Nephron (organoid): ENCODE measurements around the gene RAD9A.

ENCODE experiments used
- H3K27ac Mint-ChIP-seq, 3 experiments: 2 replicates each; pipeline ENCODE4 v1.8.0; 2020; ENCODE audit warnings: mixed read lengths in 3 of 3, mild to moderate bottlenecking in 2 of 3, moderate library complexity in 1 of 3
- H3K27me3 Mint-ChIP-seq: 2 replicates; pipeline ENCODE4 v1.8.0; 2021; ENCODE audit warnings: low read depth, mild to moderate bottlenecking, moderate library complexity, mixed read lengths
- H3K36me3 Mint-ChIP-seq: 2 replicates; pipeline ENCODE4 v1.8.0; 2020; ENCODE audit warnings: low read depth, mixed read lengths
- H3K4me1 Mint-ChIP-seq: 2 replicates; pipeline ENCODE4 v1.8.0; 2020; ENCODE audit warnings: mixed read lengths
- H3K4me3 Mint-ChIP-seq, 3 experiments: 2 replicates each; pipeline ENCODE4 v1.8.0; 2020; ENCODE audit warnings: mild to moderate bottlenecking in 3 of 3, mixed read lengths in 3 of 3, moderate library complexity in 2 of 3
- H3K9me3 Mint-ChIP-seq: 2 replicates; pipeline ENCODE4 v1.8.0; 2020; ENCODE audit warnings: mixed read lengths
- TF ChIP-seq, protein P1 (sequence below), 3 experiments: fragments of 200-600 bp; sonication (generic); IDR thresholded peaks; one replicate each; pipeline ENCODE4 v1.5.0; 2021; ENCODE audit warnings: antibody characterized with exemption in 3 of 3; ENCODE audit not compliant: unreplicated experiment in 3 of 3

The RAD9A gene

GRCh38 chr11:67369801-67370284, 21.9 kb upstream of the RAD9A start:
- H3K4me3 Mint-ChIP-seq = peak overlapping the region; percentile 51 to 73 (median 73)
- TF ChIP-seq, protein P1, sequence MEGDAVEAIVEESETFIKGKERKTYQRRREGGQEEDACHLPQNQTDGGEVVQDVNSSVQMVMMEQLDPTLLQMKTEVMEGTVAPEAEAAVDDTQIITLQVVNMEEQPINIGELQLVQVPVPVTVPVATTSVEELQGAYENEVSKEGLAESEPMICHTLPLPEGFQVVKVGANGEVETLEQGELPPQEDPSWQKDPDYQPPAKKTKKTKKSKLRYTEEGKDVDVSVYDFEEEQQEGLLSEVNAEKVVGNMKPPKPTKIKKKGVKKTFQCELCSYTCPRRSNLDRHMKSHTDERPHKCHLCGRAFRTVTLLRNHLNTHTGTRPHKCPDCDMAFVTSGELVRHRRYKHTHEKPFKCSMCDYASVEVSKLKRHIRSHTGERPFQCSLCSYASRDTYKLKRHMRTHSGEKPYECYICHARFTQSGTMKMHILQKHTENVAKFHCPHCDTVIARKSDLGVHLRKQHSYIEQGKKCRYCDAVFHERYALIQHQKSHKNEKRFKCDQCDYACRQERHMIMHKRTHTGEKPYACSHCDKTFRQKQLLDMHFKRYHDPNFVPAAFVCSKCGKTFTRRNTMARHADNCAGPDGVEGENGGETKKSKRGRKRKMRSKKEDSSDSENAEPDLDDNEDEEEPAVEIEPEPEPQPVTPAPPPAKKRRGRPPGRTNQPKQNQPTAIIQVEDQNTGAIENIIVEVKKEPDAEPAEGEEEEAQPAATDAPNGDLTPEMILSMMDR (IDR thresholded peaks at IDR 0.05; ENCODE audit: unreplicated experiment in 3 of 3) = no peak
- H3K27ac Mint-ChIP-seq = peak overlapping the region; percentile 52 to 96 (median 59)
- peaks cover under 1% of the 10 kb centered on the region for H3K36me3 Mint-ChIP-seq
- H3K27me3 Mint-ChIP-seq = peaks cover 21% of the 10 kb centered on the region
- no peaks in the 10 kb centered on the region for H3K9me3 Mint-ChIP-seq
- peaks cover 70% of the 10 kb centered on the region for H3K4me1 Mint-ChIP-seq

DNA sequence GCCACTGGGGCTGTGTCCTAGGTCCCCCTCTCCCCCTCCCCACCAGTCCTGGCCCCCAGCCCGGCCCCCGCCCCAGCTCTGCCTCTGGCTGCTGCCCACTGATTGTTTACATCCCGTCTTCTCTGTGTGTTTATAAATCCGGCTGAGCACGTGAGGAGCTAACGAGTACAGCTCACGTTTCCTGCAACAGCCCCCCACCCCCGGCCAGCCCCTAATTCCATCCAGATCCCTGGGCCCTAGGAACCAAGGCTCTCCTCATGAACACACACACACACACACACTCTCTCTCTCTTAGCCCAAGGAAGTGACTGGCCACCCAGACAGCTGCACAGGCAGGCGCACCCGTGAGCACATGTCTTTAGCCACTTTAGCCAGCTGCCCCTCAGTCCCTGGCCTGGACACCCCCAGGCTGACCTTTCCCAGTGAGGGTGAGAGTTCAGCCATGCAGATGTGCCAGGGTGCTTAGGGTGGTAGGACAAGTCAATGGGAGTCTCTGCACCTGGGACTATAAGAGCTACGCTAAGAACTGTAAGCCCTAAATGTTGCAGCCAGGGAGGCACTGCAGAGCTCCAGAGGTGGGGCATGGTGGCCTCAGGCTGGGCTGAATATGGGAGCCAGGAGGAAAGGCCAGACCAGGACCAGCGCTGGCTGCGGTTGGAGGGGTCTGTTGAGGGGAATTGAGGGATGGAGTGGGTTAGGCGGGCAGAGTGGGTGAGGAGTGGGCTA, 21.3 kb upstream of the RAD9A start:
- H3K36me3 Mint-ChIP-seq = no peaks in the 10 kb centered on the region
- TF ChIP-seq, protein P1 (IDR thresholded peaks at IDR 0.05; ENCODE audit: unreplicated experiment in 3 of 3) = no peak
- H3K4me3 Mint-ChIP-seq = peak overlapping the region; percentile 72 to 82 (median 75)
- peaks cover 21% of the 10 kb centered on the region for H3K27me3 Mint-ChIP-seq
- peaks cover 67% of the 10 kb centered on the region for H3K4me1 Mint-ChIP-seq
- H3K27ac Mint-ChIP-seq = peak overlapping the region; percentile 59 to 96 (median 71)
- H3K9me3 Mint-ChIP-seq = no peaks in the 10 kb centered on the region

DNA sequence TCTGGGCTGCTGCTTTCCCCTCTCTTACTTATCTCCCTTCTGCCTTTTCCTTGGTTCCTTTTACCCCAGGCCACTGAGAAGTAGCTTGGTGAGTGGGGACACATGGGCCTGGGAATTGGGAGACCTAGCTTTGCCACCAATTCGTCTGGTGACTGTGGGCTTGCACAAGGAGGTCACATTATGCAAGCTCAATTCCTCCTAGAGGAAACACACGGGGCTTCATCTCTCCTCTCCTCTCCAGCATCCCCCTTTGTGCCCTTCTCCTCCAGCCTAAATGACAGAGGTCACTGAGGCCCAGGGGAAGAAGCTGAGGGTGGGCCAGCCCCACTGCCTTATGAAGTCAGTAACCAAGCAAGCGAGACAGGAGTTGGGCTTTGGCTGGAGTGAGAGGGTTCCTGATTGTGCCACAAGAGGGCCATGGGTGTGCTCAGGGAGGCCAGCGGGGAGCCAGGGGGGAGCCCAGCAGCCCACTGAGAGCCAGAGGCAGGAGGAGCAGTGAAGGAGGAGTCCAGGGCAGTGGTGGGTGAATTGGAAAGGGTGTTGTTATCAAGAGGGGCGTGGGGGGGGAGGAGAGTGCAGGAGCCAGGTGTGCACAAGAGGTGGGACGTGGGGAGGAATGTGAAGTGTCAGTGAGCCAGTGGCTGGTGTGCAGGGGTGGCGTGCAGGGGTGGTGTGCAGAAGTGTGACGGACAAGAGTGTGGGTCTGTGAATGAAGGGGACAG, 20.4 kb upstream of the RAD9A start:
- peak overlapping the region; percentile 88 to 92 (median 91) for H3K4me3 Mint-ChIP-seq
- TF ChIP-seq, protein P1 (IDR thresholded peaks at IDR 0.05; ENCODE audit: unreplicated experiment in 3 of 3) = peak; percentile 40 to 43 (median 42)
- H3K4me1 Mint-ChIP-seq = peaks cover 60% of the 10 kb centered on the region
- H3K27me3 Mint-ChIP-seq = peaks cover 29% of the 10 kb centered on the region
- H3K9me3 Mint-ChIP-seq = no peaks in the 10 kb centered on the region
- no peaks in the 10 kb centered on the region for H3K36me3 Mint-ChIP-seq
- H3K27ac Mint-ChIP-seq = peak overlapping the region; percentile 59 to 96 (median 94)

DNA sequence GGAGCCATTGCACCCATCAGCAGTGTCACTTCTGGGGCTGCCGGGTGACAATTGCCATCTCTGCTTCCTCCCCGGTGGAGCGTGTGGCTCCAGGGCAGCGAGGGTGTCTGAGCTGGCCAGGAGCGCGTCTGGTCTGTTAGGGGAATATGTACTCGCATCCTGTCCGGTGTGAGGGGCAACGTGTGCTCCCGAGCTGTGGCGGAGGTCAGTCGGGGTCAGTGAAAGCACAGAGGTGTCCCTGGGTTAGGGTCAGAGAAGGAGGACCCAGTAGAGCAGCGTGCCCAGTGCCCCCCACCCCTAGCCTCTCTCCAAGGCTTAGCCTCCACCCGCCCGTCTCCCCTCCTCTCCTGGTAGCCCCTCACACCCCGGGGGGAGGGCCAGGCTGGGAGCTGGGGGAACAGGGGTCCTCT, 19.9 kb upstream of the RAD9A start:
- no peaks in the 10 kb centered on the region for H3K9me3 Mint-ChIP-seq
- peak overlapping the region; percentile 59 to 96 (median 94) for H3K27ac Mint-ChIP-seq
- no peaks in the 10 kb centered on the region for H3K36me3 Mint-ChIP-seq
- H3K27me3 Mint-ChIP-seq = peaks cover 34% of the 10 kb centered on the region
- H3K4me3 Mint-ChIP-seq = peak overlapping the region; percentile 88 to 92 (median 91)
- peaks cover 61% of the 10 kb centered on the region for H3K4me1 Mint-ChIP-seq
- TF ChIP-seq, protein P1 (IDR thresholded peaks at IDR 0.05; ENCODE audit: unreplicated experiment in 3 of 3) = no peak

DNA sequence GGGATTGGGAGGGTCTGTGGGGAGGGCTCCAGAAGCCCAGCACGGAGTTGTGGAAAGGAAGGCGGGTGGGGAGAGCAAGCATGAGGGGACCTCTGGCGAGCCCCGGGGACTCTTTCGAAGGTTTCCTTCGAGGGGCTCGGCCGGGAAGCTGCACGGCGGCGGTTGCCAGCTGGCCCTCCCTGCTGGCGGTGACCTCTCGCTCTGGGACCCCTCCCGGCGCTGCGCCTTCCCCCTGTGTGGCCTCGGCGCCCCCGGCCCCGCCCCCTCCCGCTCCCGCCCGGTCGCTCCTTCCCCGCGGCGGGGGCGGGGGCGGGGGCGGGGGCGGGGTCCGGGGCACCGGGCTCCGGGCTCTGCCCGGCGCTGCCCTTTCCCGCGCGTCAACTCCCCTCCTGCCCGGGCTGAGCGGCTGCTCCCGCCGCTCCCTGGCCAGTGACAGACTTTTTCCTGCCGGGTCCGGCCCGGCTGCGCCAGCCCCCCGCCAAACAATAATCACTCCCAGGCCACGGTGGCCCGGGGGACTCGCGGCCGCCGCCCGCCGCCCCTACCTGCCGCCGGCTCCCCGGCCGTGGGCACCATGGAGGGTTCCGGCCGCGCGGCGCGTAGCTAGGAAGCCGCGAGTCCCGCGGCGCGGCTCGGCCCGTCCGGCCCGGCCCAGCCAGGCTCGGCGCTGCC, 19.3 kb upstream of the RAD9A start:
- Mint-ChIP-seq H3K36me3 (no peaks in the 10 kb centered on the region), H3K9me3 (no peaks in the 10 kb centered on the region), H3K4me1 (peaks cover 63% of the 10 kb centered on the region), H3K27me3 (peaks cover 36% of the 10 kb centered on the region), H3K27ac (peak overlapping the region in 1 of 3 experiments; percentile 59), H3K4me3 (peak overlapping the region; percentile 88 to 92 (median 91))
- TF ChIP-seq, protein P1 (IDR thresholded peaks at IDR 0.05; ENCODE audit: unreplicated experiment in 3 of 3) = no peak
